ENCODE measurements around the gene XAB2.
"Not testable (repeated sequence)": the region's sequence is repeated elsewhere in the genome, so short reads cannot be mapped to it uniquely, and the experiment has no call there.

DNA sequence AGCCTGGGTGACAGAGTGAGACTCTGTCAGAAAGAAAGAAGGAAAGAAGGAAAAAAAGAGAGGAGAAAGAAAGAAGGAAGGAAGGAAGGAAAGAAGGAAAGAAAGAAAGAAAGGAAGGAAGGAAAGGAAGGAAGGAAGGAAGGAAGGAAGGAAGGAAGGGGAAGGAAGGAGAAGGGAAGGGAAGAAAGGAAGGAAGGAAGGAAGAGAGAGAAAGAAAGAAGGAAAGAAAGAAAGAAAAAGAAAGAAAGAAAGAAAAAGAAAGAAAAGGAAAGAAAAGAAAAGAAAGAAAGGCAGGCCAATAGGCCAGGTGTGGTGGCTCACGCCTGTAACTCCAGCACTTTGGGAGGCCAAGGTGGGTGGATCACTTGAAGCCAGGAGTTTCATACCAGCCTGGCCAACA, 51.9 kb downstream of the XAB2 start:
- not testable (repeated sequence) for TF ChIP-seq POLR2A (IDR thresholded peaks at IDR 0.05; ENCODE audit: low read length); GATA1 (IDR thresholded peaks at IDR 0.05; ENCODE audit: low read depth, low read length)

Data from erythroblast (primary cell).